GM12872 (cell line): Measurements from ENCODE around the gene DDRGK1.

Experiments used
- TF ChIP-seq, protein P1 (sequence below): IDR thresholded peaks from 3 replicates; pipeline ENCODE4 v1.5.1; 2011; ENCODE audit warnings: low read depth, mild to moderate bottlenecking, low read length, moderate library complexity; ENCODE audit not compliant: insufficient read depth

The DDRGK1 gene

DNA sequence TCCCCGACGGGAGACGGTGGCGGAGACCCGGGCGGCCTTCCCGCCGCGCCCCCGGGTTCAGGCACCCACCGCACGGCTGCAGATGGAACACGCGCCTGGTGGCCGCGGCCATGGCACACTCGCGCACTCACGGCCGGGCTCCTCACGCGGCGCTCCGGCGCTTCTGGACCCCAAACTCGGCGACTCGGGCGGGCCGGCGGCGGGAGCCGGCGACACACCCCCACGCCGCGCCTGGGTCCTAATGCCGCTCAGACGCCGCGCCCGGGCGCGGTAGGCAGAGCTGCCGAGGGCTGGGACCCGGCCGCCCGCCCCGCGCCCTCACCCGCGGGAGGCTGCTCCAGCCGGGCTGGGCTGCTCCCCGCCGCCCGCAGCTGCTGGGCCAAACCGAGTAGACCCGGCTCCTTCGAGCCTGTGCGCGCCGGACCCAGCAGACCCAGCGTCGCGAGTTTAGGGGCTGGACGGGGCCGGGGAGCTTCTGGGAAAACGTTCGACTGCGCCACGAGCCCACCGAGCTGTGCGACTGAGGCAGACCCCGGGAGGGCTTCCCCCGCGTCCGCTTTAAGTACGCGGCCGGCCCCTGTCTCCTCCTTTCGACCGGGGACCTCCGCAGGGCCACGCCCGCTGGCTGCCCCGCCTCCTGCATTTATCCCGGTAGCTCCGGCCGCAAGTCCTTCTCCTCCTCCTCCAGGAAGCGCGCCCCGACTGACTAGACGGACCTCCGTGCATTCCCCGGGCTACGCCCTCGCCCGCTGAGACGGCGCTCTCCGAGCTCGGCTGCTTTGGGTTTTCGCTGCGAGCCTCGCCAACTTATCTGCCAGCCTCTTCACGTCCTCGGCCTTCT, 34.8 kb upstream of the DDRGK1 start, which contains the start of gene SLC4A11:
Gene SLC4A11 (minus strand): TSS at position 165 of the 841 bp plus-strand sequence. CDS start 53 bp downstream, at position 112.
- TF ChIP-seq, protein P1, sequence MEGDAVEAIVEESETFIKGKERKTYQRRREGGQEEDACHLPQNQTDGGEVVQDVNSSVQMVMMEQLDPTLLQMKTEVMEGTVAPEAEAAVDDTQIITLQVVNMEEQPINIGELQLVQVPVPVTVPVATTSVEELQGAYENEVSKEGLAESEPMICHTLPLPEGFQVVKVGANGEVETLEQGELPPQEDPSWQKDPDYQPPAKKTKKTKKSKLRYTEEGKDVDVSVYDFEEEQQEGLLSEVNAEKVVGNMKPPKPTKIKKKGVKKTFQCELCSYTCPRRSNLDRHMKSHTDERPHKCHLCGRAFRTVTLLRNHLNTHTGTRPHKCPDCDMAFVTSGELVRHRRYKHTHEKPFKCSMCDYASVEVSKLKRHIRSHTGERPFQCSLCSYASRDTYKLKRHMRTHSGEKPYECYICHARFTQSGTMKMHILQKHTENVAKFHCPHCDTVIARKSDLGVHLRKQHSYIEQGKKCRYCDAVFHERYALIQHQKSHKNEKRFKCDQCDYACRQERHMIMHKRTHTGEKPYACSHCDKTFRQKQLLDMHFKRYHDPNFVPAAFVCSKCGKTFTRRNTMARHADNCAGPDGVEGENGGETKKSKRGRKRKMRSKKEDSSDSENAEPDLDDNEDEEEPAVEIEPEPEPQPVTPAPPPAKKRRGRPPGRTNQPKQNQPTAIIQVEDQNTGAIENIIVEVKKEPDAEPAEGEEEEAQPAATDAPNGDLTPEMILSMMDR = no peak

- TF ChIP-seq, protein P1 = no peak
Observed at GRCh38 chr20:3238616-3239025, 34.1 kb upstream of the DDRGK1 start.

GRCh38 chr20:3237958-3238615, 33.6 kb upstream of the DDRGK1 start:
- TF ChIP-seq, protein P1 = no peak

DNA sequence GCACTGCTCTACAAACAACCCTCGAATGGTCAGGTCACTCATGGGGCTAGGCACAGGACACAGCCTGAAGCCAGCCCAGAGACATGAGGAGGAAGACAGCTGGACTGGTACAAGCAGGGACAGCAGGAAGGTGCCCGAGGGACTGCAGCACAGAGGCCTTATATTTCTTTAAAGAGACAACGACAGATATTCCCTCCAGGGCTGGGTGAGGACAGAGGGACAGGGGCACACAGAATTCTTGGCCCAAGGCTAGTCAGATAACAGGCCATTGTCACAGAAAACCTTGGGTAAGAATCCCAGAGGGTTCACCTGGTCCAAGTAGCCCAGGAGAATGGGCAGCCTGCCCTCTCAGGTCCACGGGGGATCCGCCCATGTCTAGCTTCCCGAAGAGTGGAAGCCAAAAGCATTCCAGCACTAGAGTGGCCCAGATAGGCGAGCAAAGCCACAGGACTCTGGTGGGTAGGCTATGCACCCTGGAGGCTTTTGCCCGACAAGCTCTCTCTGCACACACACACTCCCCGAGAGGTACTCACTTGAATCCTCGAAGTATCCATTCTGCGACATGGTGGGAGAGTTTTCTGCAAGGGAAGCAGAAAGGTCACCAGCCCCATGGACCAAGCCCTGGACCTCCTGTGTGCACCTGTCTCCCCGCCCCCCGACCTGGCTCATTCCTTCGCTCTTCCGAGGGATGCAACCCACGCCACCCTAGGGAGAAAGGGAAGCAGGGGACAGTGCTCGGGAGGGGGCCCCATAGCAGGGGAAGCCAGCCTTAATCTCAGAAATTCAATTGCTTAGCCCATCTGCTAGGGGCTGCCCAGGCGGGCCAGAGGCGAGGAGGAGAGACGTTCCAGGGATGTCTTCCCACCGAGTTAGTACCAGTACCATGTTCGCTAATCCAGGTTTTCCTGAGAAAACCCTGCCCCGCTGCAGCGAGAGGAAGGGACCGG, 32.8 kb upstream of the DDRGK1 start:
- TF ChIP-seq, protein P1 = no peak

- TF ChIP-seq, protein P1 = no peak
Observed at GRCh38 chr20:3235666-3236324, 31.3 kb upstream of the DDRGK1 start.

DNA sequence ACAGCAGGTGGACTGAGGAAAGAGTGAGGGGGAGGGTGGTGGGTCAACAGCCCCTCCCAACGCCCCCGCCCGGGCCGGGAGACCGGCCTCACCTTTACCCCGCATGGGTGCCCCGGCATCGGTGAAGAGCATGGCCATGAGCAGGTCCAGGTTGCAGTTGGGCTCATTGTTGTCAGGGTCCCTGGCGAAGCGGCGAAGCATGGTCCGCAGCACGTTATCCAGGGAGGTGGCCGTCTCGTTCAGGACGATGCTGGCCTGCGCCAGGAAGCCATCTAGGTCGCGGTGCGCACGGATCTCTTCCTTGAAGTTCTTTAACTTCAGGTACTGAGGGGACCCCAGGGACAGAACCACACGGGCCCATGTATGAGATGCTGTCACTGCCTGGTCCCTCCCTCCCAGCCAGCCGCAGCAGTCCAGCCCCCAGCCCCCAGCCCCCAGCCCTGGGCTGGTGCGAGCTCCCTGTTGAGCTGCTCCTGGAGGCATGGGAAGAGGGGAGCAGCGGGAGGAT, 29.6 kb upstream of the DDRGK1 start:
- TF ChIP-seq, protein P1 = no peak
